ENCODE results near the gene MAPKAP1.
A peak's percentile ranks its signal among the peaks of the same experiment; 100 is the strongest.

The MAPKAP1 gene

GRCh38 chr9:125425901-125426515, 281.0 kb downstream of the MAPKAP1 start:
- DNase-seq, result no peak
- in situ Hi-C loops (cut with HindIII; ENCODE audit: low pct_ligation_motif_present, low pct_unique_long_range_greater_than_20kb, low sequenced_read_pairs), result no loop called here

- in situ Hi-C loops (cut with HindIII; ENCODE audit: low pct_ligation_motif_present, low pct_unique_long_range_greater_than_20kb, low sequenced_read_pairs), result no loop called here
- DNase-seq, result no peak
Measured at GRCh38 chr9:125425170-125425897, 281.7 kb downstream of the MAPKAP1 start.

GRCh38 chr9:125423964-125424363, 283.0 kb downstream of the MAPKAP1 start:
- DNase-seq, result no peak
- in situ Hi-C loops (cut with HindIII; ENCODE audit: low pct_ligation_motif_present, low pct_unique_long_range_greater_than_20kb, low sequenced_read_pairs), result no loop called here

GRCh38 chr9:125422853-125423252, 284.2 kb downstream of the MAPKAP1 start:
- in situ Hi-C loops (cut with HindIII; ENCODE audit: low pct_ligation_motif_present, low pct_unique_long_range_greater_than_20kb, low sequenced_read_pairs), result no loop called here
- DNase-seq, result no peak

- no peak for DNase-seq
- in situ Hi-C loops (cut with HindIII; ENCODE audit: low pct_ligation_motif_present, low pct_unique_long_range_greater_than_20kb, low sequenced_read_pairs), result no loop called here
Measured at GRCh38 chr9:125421591-125422181, 285.3 kb downstream of the MAPKAP1 start.

- no peak for DNase-seq
Measured at GRCh38 chr9:125421166-125421565, 285.8 kb downstream of the MAPKAP1 start.

GRCh38 chr9:125418404-125418803, 288.6 kb downstream of the MAPKAP1 start:
- DNase-seq, result no peak
- in situ Hi-C loops (cut with HindIII; ENCODE audit: low pct_ligation_motif_present, low pct_unique_long_range_greater_than_20kb, low sequenced_read_pairs), result no loop called here

More at GRCh38 chr9:125421166-125421565, 285.8 kb downstream of the MAPKAP1 start:
- in situ Hi-C loops (cut with HindIII; ENCODE audit: low pct_ligation_motif_present, low pct_unique_long_range_greater_than_20kb, low sequenced_read_pairs), result no loop called here

- in situ Hi-C loops (cut with HindIII; ENCODE audit: low pct_ligation_motif_present, low pct_unique_long_range_greater_than_20kb, low sequenced_read_pairs), result no loop called here
- DNase-seq, result no peak
Measured at GRCh38 chr9:125416517-125416916, 290.5 kb downstream of the MAPKAP1 start.

- in situ Hi-C loops (cut with HindIII; ENCODE audit: low pct_ligation_motif_present, low pct_unique_long_range_greater_than_20kb, low sequenced_read_pairs), result no loop called here
- DNase-seq, result no peak
Measured at GRCh38 chr9:125415583-125416460, 291.2 kb downstream of the MAPKAP1 start.

- in situ Hi-C loops (cut with HindIII; ENCODE audit: low pct_ligation_motif_present, low pct_unique_long_range_greater_than_20kb, low sequenced_read_pairs), result no loop called here
- DNase-seq, result no peak
Measured at GRCh38 chr9:125413579-125413978, 293.4 kb downstream of the MAPKAP1 start.

GRCh38 chr9:125412166-125412565, 294.8 kb downstream of the MAPKAP1 start:
- no peak for DNase-seq
- in situ Hi-C loops (cut with HindIII; ENCODE audit: low pct_ligation_motif_present, low pct_unique_long_range_greater_than_20kb, low sequenced_read_pairs), result no loop called here

GRCh38 chr9:125411171-125411756, 295.7 kb downstream of the MAPKAP1 start:
- in situ Hi-C loops (cut with HindIII; ENCODE audit: low pct_ligation_motif_present, low pct_unique_long_range_greater_than_20kb, low sequenced_read_pairs), result no loop called here
- DNase-seq, result no peak

GRCh38 chr9:125410522-125410894, 296.5 kb downstream of the MAPKAP1 start:
- in situ Hi-C loops (cut with HindIII; ENCODE audit: low pct_ligation_motif_present, low pct_unique_long_range_greater_than_20kb, low sequenced_read_pairs), result no loop called here
- DNase-seq, result no peak

GRCh38 chr9:125409637-125410521, 297.1 kb downstream of the MAPKAP1 start:
- in situ Hi-C loops (cut with HindIII; ENCODE audit: low pct_ligation_motif_present, low pct_unique_long_range_greater_than_20kb, low sequenced_read_pairs), result no loop called here
- DNase-seq, result peak; percentile 30

GRCh38 chr9:125409217-125409636, 297.8 kb downstream of the MAPKAP1 start:
- in situ Hi-C loops (cut with HindIII; ENCODE audit: low pct_ligation_motif_present, low pct_unique_long_range_greater_than_20kb, low sequenced_read_pairs), result no loop called here
- DNase-seq, result no peak

- DNase-seq, result peak; percentile 73
- in situ Hi-C loops (cut with HindIII; ENCODE audit: low pct_ligation_motif_present, low pct_unique_long_range_greater_than_20kb, low sequenced_read_pairs), result no loop called here
Measured at GRCh38 chr9:125407974-125408900, 298.8 kb downstream of the MAPKAP1 start.

Data from ACHN (cell line).